GM18499 (cell line): Measurements from ENCODE around the gene BRD1.
"Not testable (repeated sequence)": the region's sequence is repeated elsewhere in the genome, so short reads cannot be mapped to it uniquely, and the experiment has no call there.

Experiments
- ATAC-seq: cut with Tn5 transposase; IDR thresholded peaks from one replicate; pipeline ENCODE4 v1.9.1; 2021; ENCODE audit warnings: moderate number of reproducible peaks; ENCODE audit not compliant: insufficient read depth, unreplicated experiment

Gene BRD1

GRCh38 chr22:49771266-49772065, 56.2 kb downstream of the BRD1 start:
- ATAC-seq, result no peak

GRCh38 chr22:49770547-49771265, 57.0 kb downstream of the BRD1 start:
- no peak for ATAC-seq

- ATAC-seq, result no peak
Measured at GRCh38 chr22:49769691-49770546, 57.8 kb downstream of the BRD1 start.

- ATAC-seq, result no peak
Measured at GRCh38 chr22:49768951-49769690, 58.6 kb downstream of the BRD1 start.

GRCh38 chr22:49768077-49768910, 59.4 kb downstream of the BRD1 start:
- ATAC-seq, result no peak

GRCh38 chr22:49767355-49768062, 60.2 kb downstream of the BRD1 start:
- no peak for ATAC-seq

GRCh38 chr22:49765951-49766350, 61.7 kb downstream of the BRD1 start:
- no peak for ATAC-seq

- ATAC-seq, result no peak
Measured at GRCh38 chr22:49765091-49765771, 62.4 kb downstream of the BRD1 start.

GRCh38 chr22:49764127-49764581, 63.5 kb downstream of the BRD1 start:
- ATAC-seq, result no peak

- no peak for ATAC-seq
Measured at GRCh38 chr22:49763696-49764095, 64.0 kb downstream of the BRD1 start.

- ATAC-seq, result no peak
Measured at GRCh38 chr22:49763138-49763537, 64.5 kb downstream of the BRD1 start.

- ATAC-seq, result not testable (repeated sequence)
Measured at GRCh38 chr22:49762571-49762970, 65.1 kb downstream of the BRD1 start.

GRCh38 chr22:49761836-49762235, 65.8 kb downstream of the BRD1 start:
- ATAC-seq, result no peak

GRCh38 chr22:49760630-49761571, 66.8 kb downstream of the BRD1 start:
- no peak for ATAC-seq

GRCh38 chr22:49760280-49760629, 67.4 kb downstream of the BRD1 start:
- no peak for ATAC-seq

- no peak for ATAC-seq
Measured at GRCh38 chr22:49756676-49757075, 71.0 kb downstream of the BRD1 start.

GRCh38 chr22:49756201-49756600, 71.5 kb downstream of the BRD1 start:
- ATAC-seq, result no peak
